Tibial nerve (tissue), 3 donors: ENCODE measurements around the gene NIPAL3.

Source experiments
- POLR2A ChIP-seq, 2 donors: fragments of 450-650 bp; IDR thresholded peaks; one replicate each; pipeline ENCODE4 v1.6.1; 2017; ENCODE audit warnings: antibody characterized with exemption in 2 of 2, mild to moderate bottlenecking in 2 of 2, moderate library complexity in 2 of 2
- TF ChIP-seq, protein P1 (sequence below), 5 experiments: fragments of 200-600 bp in 3 of 5; fragments of 450-650 bp in 2 of 5; sonication (generic) in 3 of 5; IDR thresholded peaks; one replicate each; pipeline ENCODE4 v1.5.1; 2016 to 2019; ENCODE audit warnings: antibody characterized with exemption in 5 of 5, mild to moderate bottlenecking in 3 of 5, moderate library complexity in 2 of 5

DNA sequence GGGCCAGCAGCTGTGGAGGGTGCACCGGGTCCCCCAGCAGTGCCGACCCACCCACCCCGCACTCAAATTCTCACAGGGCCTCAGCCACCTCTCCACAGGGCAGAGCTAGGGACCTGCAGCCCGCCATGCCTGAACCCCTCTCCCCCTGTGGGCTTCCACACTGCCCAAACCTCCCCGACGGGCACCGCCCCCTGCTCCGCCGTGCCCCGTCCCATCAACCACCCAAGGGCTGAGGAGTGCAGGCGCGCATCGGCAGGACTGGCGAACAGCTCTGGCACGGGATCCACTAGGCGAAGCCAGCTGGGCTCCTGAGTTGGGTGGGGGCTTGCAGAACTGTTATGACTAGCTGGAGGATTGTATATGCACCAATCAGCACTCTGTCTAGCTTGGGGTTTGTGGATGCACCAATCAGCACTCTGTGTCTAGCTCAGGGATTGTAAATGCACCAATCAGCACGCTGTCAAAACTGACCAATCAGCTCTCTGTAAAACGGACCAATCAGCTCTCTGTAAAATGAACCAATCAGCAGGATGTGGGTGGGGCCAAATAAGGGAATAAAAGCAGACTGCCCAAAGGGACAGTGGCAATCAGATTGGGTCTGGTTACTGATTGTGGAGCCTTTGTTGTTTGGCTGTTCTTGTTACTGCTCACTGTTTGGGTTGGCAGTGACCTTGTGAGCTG is 74.6 kb downstream of the NIPAL3 start:
- TF ChIP-seq, protein P1, sequence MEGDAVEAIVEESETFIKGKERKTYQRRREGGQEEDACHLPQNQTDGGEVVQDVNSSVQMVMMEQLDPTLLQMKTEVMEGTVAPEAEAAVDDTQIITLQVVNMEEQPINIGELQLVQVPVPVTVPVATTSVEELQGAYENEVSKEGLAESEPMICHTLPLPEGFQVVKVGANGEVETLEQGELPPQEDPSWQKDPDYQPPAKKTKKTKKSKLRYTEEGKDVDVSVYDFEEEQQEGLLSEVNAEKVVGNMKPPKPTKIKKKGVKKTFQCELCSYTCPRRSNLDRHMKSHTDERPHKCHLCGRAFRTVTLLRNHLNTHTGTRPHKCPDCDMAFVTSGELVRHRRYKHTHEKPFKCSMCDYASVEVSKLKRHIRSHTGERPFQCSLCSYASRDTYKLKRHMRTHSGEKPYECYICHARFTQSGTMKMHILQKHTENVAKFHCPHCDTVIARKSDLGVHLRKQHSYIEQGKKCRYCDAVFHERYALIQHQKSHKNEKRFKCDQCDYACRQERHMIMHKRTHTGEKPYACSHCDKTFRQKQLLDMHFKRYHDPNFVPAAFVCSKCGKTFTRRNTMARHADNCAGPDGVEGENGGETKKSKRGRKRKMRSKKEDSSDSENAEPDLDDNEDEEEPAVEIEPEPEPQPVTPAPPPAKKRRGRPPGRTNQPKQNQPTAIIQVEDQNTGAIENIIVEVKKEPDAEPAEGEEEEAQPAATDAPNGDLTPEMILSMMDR (IDR thresholded peaks at IDR 0.05): no peak
- no peak for TF ChIP-seq POLR2A (IDR thresholded peaks at IDR 0.05)
